ENCODE measurements around the gene CXCL10. TPM values are rescaled to one million over a fixed set of nuclear protein-coding genes. Genes with fewer than 3 reads are reported as not detected.

CXCL10 gene
- total RNA-seq, 1 donor from 2014 or later: not detected

GRCh38 chr4:76003035-76003434 is 20.3 kb downstream of the CXCL10 start:
- no peaks in the 10 kb centered on the region for H3K79me2 ChIP-seq (ENCODE audit: low read depth)
- H3F3A ChIP-seq (ENCODE audit: low read depth): no peaks in the 10 kb centered on the region
- Mint-ChIP-seq H3K4me1 (no peaks in the 10 kb centered on the region), H3K27me3 (ENCODE audit: insufficient read depth, low read depth) (no peaks in the 10 kb centered on the region), H3K27ac (no peak overlapping the region), H3K9me3 (no peaks in the 10 kb centered on the region), H3K36me3 (no peaks in the 10 kb centered on the region), H3K4me3 (no peak overlapping the region)
- H3K4me3 ChIP-seq: no peak overlapping the region
- TF ChIP-seq CTCF (IDR thresholded peaks at IDR 0.05) (no peak), EZH2phosphoT487 (IDR thresholded peaks at IDR 0.05) (no peak), EZH2 (IDR thresholded peaks at IDR 0.05) (no peak)
- no peaks in the 10 kb centered on the region for H3K4me1 ChIP-seq
- no peaks in the 10 kb centered on the region for H3K36me3 ChIP-seq
- no peaks in the 10 kb centered on the region for H4K20me1 ChIP-seq (ENCODE audit: low read depth)
- no peak overlapping the region for H3K9ac ChIP-seq
- no peak overlapping the region for H3K4me2 ChIP-seq
- no peak overlapping the region for H3K27ac ChIP-seq
- H2AFZ ChIP-seq (replicated peaks): peak overlapping the region; percentile 42
- H3K27me3 ChIP-seq: no peaks in the 10 kb centered on the region
- no peaks in the 10 kb centered on the region for H3K9me3 ChIP-seq (ENCODE audit: low read depth)
- no peak for DNase-seq (ENCODE audit: low spot score)

GRCh38 chr4:76002176-76002575 is 21.1 kb downstream of the CXCL10 start:
- H3K79me2 ChIP-seq (ENCODE audit: low read depth): no peaks in the 10 kb centered on the region
- H3K27ac Mint-ChIP-seq: no peak overlapping the region
- H3K4me1 Mint-ChIP-seq: no peaks in the 10 kb centered on the region
- no peak overlapping the region for H3K4me3 Mint-ChIP-seq
- no peak overlapping the region for H2AFZ ChIP-seq (replicated peaks)
- H3K4me2 ChIP-seq: no peak overlapping the region
- H3K27ac ChIP-seq: no peak overlapping the region
- H4K20me1 ChIP-seq (ENCODE audit: low read depth): no peaks in the 10 kb centered on the region
- H3K27me3 ChIP-seq: no peaks in the 10 kb centered on the region
- no peaks in the 10 kb centered on the region for H3K36me3 ChIP-seq
- H3K4me3 ChIP-seq: no peak overlapping the region
- no peaks in the 10 kb centered on the region for H3K36me3 Mint-ChIP-seq
- no peaks in the 10 kb centered on the region for H3K9me3 Mint-ChIP-seq
- no peaks in the 10 kb centered on the region for H3K9me3 ChIP-seq (ENCODE audit: low read depth)
- no peaks in the 10 kb centered on the region for H3K27me3 Mint-ChIP-seq (ENCODE audit: insufficient read depth, low read depth)
- H3K9ac ChIP-seq: no peak overlapping the region
- TF ChIP-seq CTCF (IDR thresholded peaks at IDR 0.05) (no peak), EZH2 (IDR thresholded peaks at IDR 0.05) (no peak), EZH2phosphoT487 (IDR thresholded peaks at IDR 0.05) (no peak)
- no peaks in the 10 kb centered on the region for H3K4me1 ChIP-seq
- no peaks in the 10 kb centered on the region for H3F3A ChIP-seq (ENCODE audit: low read depth)
- no peak for DNase-seq (ENCODE audit: low spot score)

- no peak for TF ChIP-seq EZH2phosphoT487 (IDR thresholded peaks at IDR 0.05)
- TF ChIP-seq EZH2 (IDR thresholded peaks at IDR 0.05): no peak
- no peak for TF ChIP-seq CTCF (IDR thresholded peaks at IDR 0.05)
- Mint-ChIP-seq H3K27ac (no peak overlapping the region), H3K36me3 (no peaks in the 10 kb centered on the region), H3K4me3 (no peak overlapping the region), H3K9me3 (no peaks in the 10 kb centered on the region), H3K27me3 (ENCODE audit: insufficient read depth, low read depth) (no peaks in the 10 kb centered on the region), H3K4me1 (no peaks in the 10 kb centered on the region)
- no peak for DNase-seq (ENCODE audit: low spot score)
- Histone ChIP-seq H3K9ac (no peak overlapping the region), H3K4me3 (no peak overlapping the region), H4K20me1 (ENCODE audit: low read depth) (no peaks in the 10 kb centered on the region), H3K4me1 (no peaks in the 10 kb centered on the region), H2AFZ (replicated peaks) (no peak overlapping the region), H3K27ac (no peak overlapping the region), H3K79me2 (ENCODE audit: low read depth) (no peaks in the 10 kb centered on the region), H3K36me3 (no peaks in the 10 kb centered on the region), H3F3A (ENCODE audit: low read depth) (no peaks in the 10 kb centered on the region), H3K4me2 (no peak overlapping the region), H3K9me3 (ENCODE audit: low read depth) (no peaks in the 10 kb centered on the region), H3K27me3 (no peaks in the 10 kb centered on the region)
Observed at GRCh38 chr4:76001700-76002099, 21.6 kb downstream of the CXCL10 start.

Measured in neural progenitor cell (in vitro differentiated cells).